Sigmoid colon (tissue), 7 donors: ENCODE results near the gene APOB. TPM values are rescaled to one million over a fixed set of nuclear protein-coding genes. Genes with fewer than 3 reads are reported as not detected.

Source experiments
- DNase-seq: peaks from one replicate; pipeline ENCODE4 v3.0.0-alpha.2; 2019
- H3K27ac ChIP-seq, 4 donors: fragments of 200-600 bp; sonication (generic); one replicate each; pipeline ENCODE4 v1.5.1; 2016 to 2019; ENCODE audit warnings: mild to moderate bottlenecking in 1 of 4
- H3K27me3 ChIP-seq, 3 donors: fragments of 200-600 bp; sonication (generic); one replicate each; pipeline ENCODE4 v1.5.1; 2019; ENCODE audit warnings: mild to moderate bottlenecking in 1 of 3
- H3K36me3 ChIP-seq, 4 donors: fragments of 200-600 bp; sonication (generic); one replicate each; pipeline ENCODE4 v1.5.1; 2016 to 2019
- H3K4me1 ChIP-seq, 4 donors: fragments of 200-600 bp; sonication (generic); one replicate each; pipeline ENCODE4 v1.5.1; 2017 to 2019
- H3K4me3 ChIP-seq, 4 donors: fragments of 200-600 bp; sonication (generic); one replicate each; pipeline ENCODE4 v1.5.1; 2017 to 2019; ENCODE audit warnings: mild to moderate bottlenecking in 2 of 4, moderate library complexity in 1 of 4
- H3K9me3 ChIP-seq, 4 donors: fragments of 200-600 bp in 3 of 4; sonication (generic) in 3 of 4; one replicate each; pipeline versions ENCODE4 v1.5.1 to v1.6.1; 2013 to 2019
- CTCF ChIP-seq, 4 experiments: fragments of 450-650 bp in 3 of 4; fragments of 200-600 bp in 1 of 4; IDR thresholded peaks; one replicate each; pipeline ENCODE4 v1.5.1; 2016 to 2019; ENCODE audit warnings: antibody characterized with exemption in 4 of 4, mild to moderate bottlenecking in 3 of 4, moderate library complexity in 2 of 4
- EP300 ChIP-seq, 4 donors: sonication (generic); formaldehyde crosslinking; IDR thresholded peaks; one replicate each; pipeline ENCODE4 v1.6.1; 2017; ENCODE audit warnings: antibody characterized with exemption in 4 of 4
- POLR2A ChIP-seq, 2 donors: fragments of 450-650 bp; IDR thresholded peaks; one replicate each; pipeline ENCODE4 v1.6.1; 2016; ENCODE audit warnings: antibody characterized with exemption in 2 of 2, mild to moderate bottlenecking in 2 of 2, moderate library complexity in 2 of 2
- POLR2AphosphoS5 ChIP-seq, 4 donors: sonication (generic); formaldehyde crosslinking; IDR thresholded peaks; one replicate each; pipeline ENCODE4 v1.6.1; 2017; ENCODE audit warnings: antibody characterized with exemption in 4 of 4
- WGBS, 2 donors: extraction: QIAGEN DNeasy Blood & Tissue Kit; methylation state at CpG; one replicate each; pipeline ENCODE4 v1.1.7; 2013; 5-methylcytosine and 5-hydroxymethylcytosine counted together
- intact Hi-C: fragments of 100-400 bp; cut with DNase I; formaldehyde crosslinking; loops from one replicate; pipeline ENCODE4 v1.15.1; 2023
- polyA plus RNA-seq, 3 donors: library from polyadenylated mRNA; stranded (reverse); fragments of 200-250 nt; gene quantifications; one replicate each; pipeline ENCODE4 v1.2.3, GENCODE V29; 2013
- total RNA-seq, 4 donors: library from RNA; depleted of rRNA; stranded (reverse); fragments of >200 nt; gene quantifications; one replicate each; pipeline ENCODE4 v1.1.0, GENCODE V29; 2016
- donor health status: healthy with polysubstance abuse.
- donor health status: Bipolar disorder and iron deficiency.
- donor health status: healthy.

Gene APOB
- total and polyA plus RNA-seq, 7 donors = under 0.01 to 3.6 (median 0.69) TPM; not detected in 1

- H3K9me3 ChIP-seq = no peaks in the 10 kb centered on the region
- DNase-seq = no peak
- H3K36me3 ChIP-seq = no peaks in the 10 kb centered on the region
- WGBS, 2 donors = 89 to 91% methylated on average over 7 of the region's 7 CpGs
- TF ChIP-seq EP300 (IDR thresholded peaks at IDR 0.05) (no peak), POLR2A (IDR thresholded peaks at IDR 0.05) (no peak), CTCF (IDR thresholded peaks at IDR 0.05) (no peak), POLR2AphosphoS5 (IDR thresholded peaks at IDR 0.05) (no peak)
- H3K4me1 ChIP-seq = peaks cover 0 to 12% (median 3%) of the 10 kb centered on the region in 4 donors
- H3K4me3 ChIP-seq = no peak overlapping the region
- H3K27ac ChIP-seq = no peak overlapping the region
- intact Hi-C loops = no loop called here
- H3K27me3 ChIP-seq = no peaks in the 10 kb centered on the region
Measured at GRCh38 chr2:21008790-21009661, 34.8 kb downstream of the APOB start.

- TF ChIP-seq POLR2AphosphoS5 (IDR thresholded peaks at IDR 0.05) (no peak), CTCF (IDR thresholded peaks at IDR 0.05) (no peak), POLR2A (IDR thresholded peaks at IDR 0.05) (no peak), EP300 (IDR thresholded peaks at IDR 0.05) (no peak)
- 90 to 93% methylated on average over 9 of the region's 9 CpGs for WGBS, 2 donors
- intact Hi-C loops = no loop called here
Measured at GRCh38 chr2:21008014-21008789, 35.7 kb downstream of the APOB start.

GRCh38 chr2:21007129-21008013, 36.5 kb downstream of the APOB start:
- Histone ChIP-seq H3K4me1 (peaks cover 0 to 12% (median 3%) of the 10 kb centered on the region in 4 donors), H3K4me3 (no peak overlapping the region), H3K27ac (no peak overlapping the region), H3K27me3 (no peaks in the 10 kb centered on the region), H3K9me3 (no peaks in the 10 kb centered on the region), H3K36me3 (no peaks in the 10 kb centered on the region)
- no peak for TF ChIP-seq CTCF (IDR thresholded peaks at IDR 0.05)
- 77 to 80% methylated on average over 8 of the region's 8 CpGs for WGBS, 2 donors
- intact Hi-C loops = no loop called here
- DNase-seq = no peak

More at GRCh38 chr2:21008014-21008789, 35.7 kb downstream of the APOB start:
- H3K9me3 ChIP-seq = no peaks in the 10 kb centered on the region
- peaks cover 0 to 12% (median 3%) of the 10 kb centered on the region in 4 donors for H3K4me1 ChIP-seq
- H3K27me3 ChIP-seq = no peaks in the 10 kb centered on the region
- H3K27ac ChIP-seq = no peak overlapping the region
- DNase-seq = no peak
- H3K36me3 ChIP-seq = no peaks in the 10 kb centered on the region
- no peak overlapping the region for H3K4me3 ChIP-seq

- WGBS, 2 donors = 79 to 86% methylated on average over 6 of the region's 6 CpGs
- Histone ChIP-seq H3K27me3 (no peaks in the 10 kb centered on the region), H3K4me1 (peaks cover 0 to 11% (median 3%) of the 10 kb centered on the region in 4 donors), H3K4me3 (no peak overlapping the region), H3K9me3 (no peaks in the 10 kb centered on the region), H3K36me3 (no peaks in the 10 kb centered on the region), H3K27ac (no peak overlapping the region)
- no peak for TF ChIP-seq POLR2AphosphoS5 (IDR thresholded peaks at IDR 0.05)
- no peak for TF ChIP-seq POLR2A (IDR thresholded peaks at IDR 0.05)
- TF ChIP-seq CTCF (IDR thresholded peaks at IDR 0.05) = no peak
- TF ChIP-seq EP300 (IDR thresholded peaks at IDR 0.05) = no peak
- intact Hi-C loops = no loop called here
- DNase-seq = no peak
Measured at GRCh38 chr2:21006423-21007128, 37.3 kb downstream of the APOB start.
